WTC11 (cell line): ENCODE results near the gene NCOA3. TPM values are rescaled to one million over a fixed set of nuclear protein-coding genes. Genes with fewer than 3 reads are reported as not detected.

Experiments
- ATAC-seq: fragments of 200-7000 bp; cut with Tn5 transposase; 2 replicates; pipeline ENCODE4 v1.10.0; 2021; ENCODE audit warnings: mild to moderate bottlenecking, moderate library complexity
- CTCF ChIA-PET: fragments of 300-600 bp; sonication (Branson Sonifier 250); formaldehyde crosslinking; loops from one replicate; lab custom pipeline; 2021; ENCODE audit warnings: antibody characterized with exemption; lab: Charles Lee
- POLR2A ChIA-PET: fragments of 350-600 bp; sonication (Branson Sonifier 250); formaldehyde crosslinking; loops from one replicate; lab custom pipeline; 2021; ENCODE audit warnings: antibody characterized with exemption; lab: Charles Lee
- DNase-seq: peaks from one replicate; pipeline ENCODE4 v3.0.0; 2021; ENCODE audit warnings: low spot score
- H3K27ac Mint-ChIP-seq: 2 replicates; pipeline ENCODE4 v1.8.0; 2021; ENCODE audit warnings: mixed read lengths
- H3K27me3 Mint-ChIP-seq: 2 replicates; pipeline ENCODE4 v1.8.0; 2021; ENCODE audit warnings: low read depth, mild to moderate bottlenecking, moderate library complexity, mixed read lengths
- H3K36me3 Mint-ChIP-seq: 2 replicates; pipeline ENCODE4 v1.8.0; 2021; ENCODE audit warnings: mixed read lengths
- H3K4me1 Mint-ChIP-seq: 2 replicates; pipeline ENCODE4 v1.8.0; 2022; ENCODE audit warnings: mixed read lengths
- H3K4me3 Mint-ChIP-seq: 2 replicates; pipeline ENCODE4 v1.8.0; 2021; ENCODE audit warnings: mild to moderate bottlenecking, moderate library complexity, mixed read lengths
- H3K9me3 Mint-ChIP-seq: 2 replicates; pipeline ENCODE4 v1.8.0; 2021; ENCODE audit warnings: mixed read lengths
- ATF1 ChIP-seq: sonication (generic); formaldehyde crosslinking; IDR thresholded peaks from 2 replicates; pipeline ENCODE4 v1.8.1; 2023; ENCODE audit warnings: mild to moderate bottlenecking, moderate library complexity, missing genetic modification reagents
- CBFB ChIP-seq: sonication (generic); formaldehyde crosslinking; IDR thresholded peaks from 2 replicates; pipeline ENCODE4 v1.8.1; 2022; ENCODE audit warnings: mild to moderate bottlenecking, low read depth, missing genetic modification reagents
- GTF2I ChIP-seq: fragments of 250-450 bp; sonication (Bioruptor Pico); conservative IDR thresholded peaks from 2 replicates; pipeline ENCODE4 v1.4.0; 2021; ENCODE audit warnings: mild to moderate bottlenecking
- HMGA2 ChIP-seq: fragments of 250-450 bp; sonication (Bioruptor Pico); IDR thresholded peaks from 2 replicates; pipeline ENCODE4 v1.4.0; 2021; ENCODE audit warnings: mild to moderate bottlenecking, moderate library complexity
- MYBL2 ChIP-seq: sonication (generic); formaldehyde crosslinking; IDR thresholded peaks from 2 replicates; pipeline ENCODE4 v1.8.1; 2023; ENCODE audit warnings: mild to moderate bottlenecking, moderate library complexity, missing genetic modification reagents
- NR1H2 ChIP-seq: sonication (generic); formaldehyde crosslinking; IDR thresholded peaks from 2 replicates; pipeline ENCODE4 v1.9.0; 2021; ENCODE audit warnings: mild to moderate bottlenecking, moderate library complexity, missing genetic modification reagents
- OVOL2 ChIP-seq: fragments of 250-450 bp; sonication (Bioruptor Pico); IDR thresholded peaks from 2 replicates; pipeline ENCODE4 v1.9.0; 2021; ENCODE audit warnings: mild to moderate bottlenecking, borderline replicate concordance
- RELA ChIP-seq: sonication (generic); formaldehyde crosslinking; IDR thresholded peaks from 2 replicates; pipeline ENCODE4 v1.8.1; 2022; ENCODE audit warnings: missing genetic modification reagents, mild to moderate bottlenecking, borderline replicate concordance
- ZBTB21 ChIP-seq: sonication (generic); formaldehyde crosslinking; IDR thresholded peaks from 2 replicates; pipeline ENCODE4 v1.8.1; 2023; ENCODE audit warnings: mild to moderate bottlenecking, missing genetic modification reagents, borderline replicate concordance
- ZNF232 ChIP-seq: sonication (generic); formaldehyde crosslinking; IDR thresholded peaks from 2 replicates; pipeline ENCODE4 v1.8.0; 2022; ENCODE audit warnings: mild to moderate bottlenecking, missing genetic modification reagents
- ZNF423 ChIP-seq: fragments of 250-450 bp; sonication (Bioruptor Pico); IDR thresholded peaks from 2 replicates; pipeline ENCODE4 v2.1.2; 2022; ENCODE audit warnings: mild to moderate bottlenecking, moderate library complexity
- total RNA-seq: library from RNA; stranded (reverse); gene quantifications from 3 replicates; pipeline ENCODE4 v1.2.3, GENCODE V29; 2021
- TF ChIP-seq, protein P1 (sequence below): sonication (generic); formaldehyde crosslinking; IDR thresholded peaks from 2 replicates; pipeline ENCODE4 v1.8.0; 2023; ENCODE audit warnings: missing genetic modification reagents
- TF ChIP-seq, protein P2 (sequence below): sonication (generic); formaldehyde crosslinking; IDR thresholded peaks from 2 replicates; pipeline ENCODE4 v1.8.1; 2023; ENCODE audit warnings: mild to moderate bottlenecking, missing genetic modification reagents, moderate library complexity
- TF ChIP-seq, protein P3 (sequence below): sonication (generic); formaldehyde crosslinking; IDR thresholded peaks from 2 replicates; pipeline ENCODE4 v1.8.0; 2022; ENCODE audit warnings: mild to moderate bottlenecking, missing genetic modification reagents
- TF ChIP-seq, protein P4 (sequence below): fragments of 250-450 bp; sonication (Bioruptor Pico); IDR thresholded peaks from 2 replicates; pipeline ENCODE4 v1.9.0; 2021; ENCODE audit warnings: mild to moderate bottlenecking
- TF ChIP-seq, protein P5 (sequence below): sonication (generic); formaldehyde crosslinking; IDR thresholded peaks from 2 replicates; pipeline ENCODE4 v1.8.0; 2023; ENCODE audit warnings: mild to moderate bottlenecking, missing genetic modification reagents
- TF ChIP-seq, protein P6 (sequence below): fragments of 250-450 bp; sonication (Bioruptor Pico); IDR thresholded peaks from 2 replicates; pipeline ENCODE4 v2.1.2; 2022; ENCODE audit warnings: mild to moderate bottlenecking, moderate library complexity
- TF ChIP-seq, protein P7 (sequence below): fragments of 200-600 bp; IDR thresholded peaks from 2 replicates; pipeline ENCODE4 v1.8.0; 2022; ENCODE audit warnings: antibody characterized with exemption
- TF ChIP-seq, protein P8 (sequence below): sonication (generic); formaldehyde crosslinking; IDR thresholded peaks from 2 replicates; pipeline ENCODE4 v1.8.1; 2022; ENCODE audit warnings: missing genetic modification reagents, borderline replicate concordance

NCOA3 gene
- total RNA-seq, 1 experiment from 2014 or later = 25.2 TPM

DNA sequence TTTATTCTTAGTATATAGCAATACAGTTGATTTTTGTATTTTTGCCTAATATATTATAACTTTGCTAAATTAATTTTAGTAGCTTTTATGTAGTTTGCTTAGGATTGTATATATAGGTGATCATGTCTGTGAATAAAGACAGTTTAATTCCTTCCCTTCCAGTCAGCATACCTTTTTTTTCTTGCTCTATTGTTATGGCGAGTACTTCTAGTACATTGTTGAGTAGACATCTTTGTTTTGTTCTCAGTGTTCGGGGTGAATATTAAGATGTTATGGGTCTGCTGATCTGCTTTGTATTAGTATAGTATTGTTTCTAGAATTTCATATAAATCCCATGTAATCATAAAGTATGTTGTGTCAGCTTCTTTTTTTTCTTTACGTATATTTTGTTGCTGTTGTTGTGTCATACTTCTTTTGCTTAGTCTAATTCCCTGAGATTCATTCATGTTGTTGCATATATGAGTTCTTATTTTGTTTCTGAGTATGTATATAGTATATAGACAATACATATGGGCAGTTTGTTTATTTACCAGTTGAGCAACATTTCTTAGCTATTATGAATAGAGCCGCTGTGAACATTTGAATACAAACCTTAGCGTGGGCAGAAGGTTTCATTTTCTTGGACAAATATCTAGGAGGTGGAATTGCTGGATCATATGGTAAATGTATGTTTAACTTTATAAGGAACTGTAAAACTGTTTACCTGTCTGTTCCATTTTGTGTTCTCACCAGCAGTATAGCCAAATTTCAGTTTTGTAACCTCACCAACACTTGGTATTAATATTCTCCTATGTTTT, 25.5 kb downstream of the NCOA3 start (continued):
- TF ChIP-seq, protein P1, sequence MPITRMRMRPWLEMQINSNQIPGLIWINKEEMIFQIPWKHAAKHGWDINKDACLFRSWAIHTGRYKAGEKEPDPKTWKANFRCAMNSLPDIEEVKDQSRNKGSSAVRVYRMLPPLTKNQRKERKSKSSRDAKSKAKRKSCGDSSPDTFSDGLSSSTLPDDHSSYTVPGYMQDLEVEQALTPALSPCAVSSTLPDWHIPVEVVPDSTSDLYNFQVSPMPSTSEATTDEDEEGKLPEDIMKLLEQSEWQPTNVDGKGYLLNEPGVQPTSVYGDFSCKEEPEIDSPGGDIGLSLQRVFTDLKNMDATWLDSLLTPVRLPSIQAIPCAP (CRISPR knock-in tag) = no peak
- TF ChIP-seq GTF2I (CRISPR knock-in tag) (no peak), RELA (CRISPR knock-in tag) (no peak), ATF1 (no peak), NR1H2 (CRISPR knock-in tag) (no peak), ZNF232 (CRISPR knock-in tag) (no peak), OVOL2 (CRISPR knock-in tag) (no peak)
- TF ChIP-seq, protein P2, sequence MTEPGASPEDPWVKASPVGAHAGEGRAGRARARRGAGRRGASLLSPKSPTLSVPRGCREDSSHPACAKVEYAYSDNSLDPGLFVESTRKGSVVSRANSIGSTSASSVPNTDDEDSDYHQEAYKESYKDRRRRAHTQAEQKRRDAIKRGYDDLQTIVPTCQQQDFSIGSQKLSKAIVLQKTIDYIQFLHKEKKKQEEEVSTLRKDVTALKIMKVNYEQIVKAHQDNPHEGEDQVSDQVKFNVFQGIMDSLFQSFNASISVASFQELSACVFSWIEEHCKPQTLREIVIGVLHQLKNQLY (CRISPR knock-in tag) = no peak
- TF ChIP-seq, protein P3, sequence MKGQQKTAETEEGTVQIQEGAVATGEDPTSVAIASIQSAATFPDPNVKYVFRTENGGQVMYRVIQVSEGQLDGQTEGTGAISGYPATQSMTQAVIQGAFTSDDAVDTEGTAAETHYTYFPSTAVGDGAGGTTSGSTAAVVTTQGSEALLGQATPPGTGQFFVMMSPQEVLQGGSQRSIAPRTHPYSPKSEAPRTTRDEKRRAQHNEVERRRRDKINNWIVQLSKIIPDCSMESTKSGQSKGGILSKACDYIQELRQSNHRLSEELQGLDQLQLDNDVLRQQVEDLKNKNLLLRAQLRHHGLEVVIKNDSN (CRISPR knock-in tag) = no peak
- TF ChIP-seq, protein P4, sequence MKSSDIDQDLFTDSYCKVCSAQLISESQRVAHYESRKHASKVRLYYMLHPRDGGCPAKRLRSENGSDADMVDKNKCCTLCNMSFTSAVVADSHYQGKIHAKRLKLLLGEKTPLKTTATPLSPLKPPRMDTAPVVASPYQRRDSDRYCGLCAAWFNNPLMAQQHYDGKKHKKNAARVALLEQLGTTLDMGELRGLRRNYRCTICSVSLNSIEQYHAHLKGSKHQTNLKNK (CRISPR knock-in tag) = no peak
- TF ChIP-seq, protein P5, sequence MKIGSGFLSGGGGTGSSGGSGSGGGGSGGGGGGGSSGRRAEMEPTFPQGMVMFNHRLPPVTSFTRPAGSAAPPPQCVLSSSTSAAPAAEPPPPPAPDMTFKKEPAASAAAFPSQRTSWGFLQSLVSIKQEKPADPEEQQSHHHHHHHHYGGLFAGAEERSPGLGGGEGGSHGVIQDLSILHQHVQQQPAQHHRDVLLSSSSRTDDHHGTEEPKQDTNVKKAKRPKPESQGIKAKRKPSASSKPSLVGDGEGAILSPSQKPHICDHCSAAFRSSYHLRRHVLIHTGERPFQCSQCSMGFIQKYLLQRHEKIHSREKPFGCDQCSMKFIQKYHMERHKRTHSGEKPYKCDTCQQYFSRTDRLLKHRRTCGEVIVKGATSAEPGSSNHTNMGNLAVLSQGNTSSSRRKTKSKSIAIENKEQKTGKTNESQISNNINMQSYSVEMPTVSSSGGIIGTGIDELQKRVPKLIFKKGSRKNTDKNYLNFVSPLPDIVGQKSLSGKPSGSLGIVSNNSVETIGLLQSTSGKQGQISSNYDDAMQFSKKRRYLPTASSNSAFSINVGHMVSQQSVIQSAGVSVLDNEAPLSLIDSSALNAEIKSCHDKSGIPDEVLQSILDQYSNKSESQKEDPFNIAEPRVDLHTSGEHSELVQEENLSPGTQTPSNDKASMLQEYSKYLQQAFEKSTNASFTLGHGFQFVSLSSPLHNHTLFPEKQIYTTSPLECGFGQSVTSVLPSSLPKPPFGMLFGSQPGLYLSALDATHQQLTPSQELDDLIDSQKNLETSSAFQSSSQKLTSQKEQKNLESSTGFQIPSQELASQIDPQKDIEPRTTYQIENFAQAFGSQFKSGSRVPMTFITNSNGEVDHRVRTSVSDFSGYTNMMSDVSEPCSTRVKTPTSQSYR (CRISPR knock-in tag) = no peak
- TF ChIP-seq, protein P6, sequence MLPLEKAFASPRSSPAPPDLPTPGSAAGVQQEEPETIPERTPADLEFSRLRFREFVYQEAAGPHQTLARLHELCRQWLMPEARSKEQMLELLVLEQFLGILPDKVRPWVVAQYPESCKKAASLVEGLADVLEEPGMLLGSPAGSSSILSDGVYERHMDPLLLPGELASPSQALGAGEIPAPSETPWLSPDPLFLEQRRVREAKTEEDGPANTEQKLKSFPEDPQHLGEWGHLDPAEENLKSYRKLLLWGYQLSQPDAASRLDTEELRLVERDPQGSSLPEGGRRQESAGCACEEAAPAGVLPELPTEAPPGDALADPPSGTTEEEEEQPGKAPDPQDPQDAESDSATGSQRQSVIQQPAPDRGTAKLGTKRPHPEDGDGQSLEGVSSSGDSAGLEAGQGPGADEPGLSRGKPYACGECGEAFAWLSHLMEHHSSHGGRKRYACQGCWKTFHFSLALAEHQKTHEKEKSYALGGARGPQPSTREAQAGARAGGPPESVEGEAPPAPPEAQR = no peak
- TF ChIP-seq, all 79 proteins: peak for 0

DNA sequence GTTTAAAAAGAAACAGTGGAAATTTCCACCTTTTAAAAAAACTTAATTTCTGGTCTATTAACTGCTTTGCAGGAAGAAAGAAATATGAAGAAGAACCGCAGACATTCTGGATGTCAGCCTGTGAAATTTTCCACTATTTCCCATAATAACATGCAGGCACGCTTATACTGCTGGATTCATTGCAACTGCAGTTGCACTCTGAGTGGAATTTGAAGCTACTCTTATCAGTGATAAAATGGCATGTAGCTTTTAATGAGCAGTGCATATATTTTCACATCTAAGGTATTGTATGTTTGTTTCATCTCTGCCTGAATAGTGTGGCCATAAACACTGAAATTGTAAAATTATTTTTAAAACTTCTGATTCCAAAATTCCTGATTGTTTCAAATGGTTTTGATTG, 28.2 kb downstream of the NCOA3 start:
- DNase-seq = no peak
- ChIA-PET CTCF (no interaction called here), POLR2A (no interaction called here)
- Mint-ChIP-seq H3K27me3 (no peaks in the 10 kb centered on the region), H3K27ac (no peak overlapping the region; the same call in 1 of the 2 replicates), H3K36me3 (peaks cover 18% of the 10 kb centered on the region), H3K9me3 (peaks cover 6% of the 10 kb centered on the region), H3K4me1 (peaks cover 8% of the 10 kb centered on the region), H3K4me3 (no peak overlapping the region)
- ATAC-seq = no peak
- TF ChIP-seq MYBL2 (CRISPR knock-in tag) (no peak), CBFB (no peak), OVOL2 (CRISPR knock-in tag) (no peak), ZNF423 (no peak), HMGA2 (CRISPR knock-in tag) (no peak), ZBTB21 (CRISPR knock-in tag) (no peak)
- TF ChIP-seq, protein P7, sequence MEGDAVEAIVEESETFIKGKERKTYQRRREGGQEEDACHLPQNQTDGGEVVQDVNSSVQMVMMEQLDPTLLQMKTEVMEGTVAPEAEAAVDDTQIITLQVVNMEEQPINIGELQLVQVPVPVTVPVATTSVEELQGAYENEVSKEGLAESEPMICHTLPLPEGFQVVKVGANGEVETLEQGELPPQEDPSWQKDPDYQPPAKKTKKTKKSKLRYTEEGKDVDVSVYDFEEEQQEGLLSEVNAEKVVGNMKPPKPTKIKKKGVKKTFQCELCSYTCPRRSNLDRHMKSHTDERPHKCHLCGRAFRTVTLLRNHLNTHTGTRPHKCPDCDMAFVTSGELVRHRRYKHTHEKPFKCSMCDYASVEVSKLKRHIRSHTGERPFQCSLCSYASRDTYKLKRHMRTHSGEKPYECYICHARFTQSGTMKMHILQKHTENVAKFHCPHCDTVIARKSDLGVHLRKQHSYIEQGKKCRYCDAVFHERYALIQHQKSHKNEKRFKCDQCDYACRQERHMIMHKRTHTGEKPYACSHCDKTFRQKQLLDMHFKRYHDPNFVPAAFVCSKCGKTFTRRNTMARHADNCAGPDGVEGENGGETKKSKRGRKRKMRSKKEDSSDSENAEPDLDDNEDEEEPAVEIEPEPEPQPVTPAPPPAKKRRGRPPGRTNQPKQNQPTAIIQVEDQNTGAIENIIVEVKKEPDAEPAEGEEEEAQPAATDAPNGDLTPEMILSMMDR = no peak
- TF ChIP-seq, protein P4 (CRISPR knock-in tag) = no peak
- TF ChIP-seq, protein P8, sequence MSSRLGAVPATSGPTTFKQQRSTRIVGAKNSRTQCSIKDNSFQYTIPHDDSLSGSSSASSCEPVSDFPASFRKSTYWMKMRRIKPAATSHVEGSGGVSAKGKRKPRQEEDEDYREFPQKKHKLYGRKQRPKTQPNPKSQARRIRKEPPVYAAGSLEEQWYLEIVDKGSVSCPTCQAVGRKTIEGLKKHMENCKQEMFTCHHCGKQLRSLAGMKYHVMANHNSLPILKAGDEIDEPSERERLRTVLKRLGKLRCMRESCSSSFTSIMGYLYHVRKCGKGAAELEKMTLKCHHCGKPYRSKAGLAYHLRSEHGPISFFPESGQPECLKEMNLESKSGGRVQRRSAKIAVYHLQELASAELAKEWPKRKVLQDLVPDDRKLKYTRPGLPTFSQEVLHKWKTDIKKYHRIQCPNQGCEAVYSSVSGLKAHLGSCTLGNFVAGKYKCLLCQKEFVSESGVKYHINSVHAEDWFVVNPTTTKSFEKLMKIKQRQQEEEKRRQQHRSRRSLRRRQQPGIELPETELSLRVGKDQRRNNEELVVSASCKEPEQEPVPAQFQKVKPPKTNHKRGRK = no peak
